ENCODE measurements around the gene ZNF407.

The ZNF407 gene

DNA sequence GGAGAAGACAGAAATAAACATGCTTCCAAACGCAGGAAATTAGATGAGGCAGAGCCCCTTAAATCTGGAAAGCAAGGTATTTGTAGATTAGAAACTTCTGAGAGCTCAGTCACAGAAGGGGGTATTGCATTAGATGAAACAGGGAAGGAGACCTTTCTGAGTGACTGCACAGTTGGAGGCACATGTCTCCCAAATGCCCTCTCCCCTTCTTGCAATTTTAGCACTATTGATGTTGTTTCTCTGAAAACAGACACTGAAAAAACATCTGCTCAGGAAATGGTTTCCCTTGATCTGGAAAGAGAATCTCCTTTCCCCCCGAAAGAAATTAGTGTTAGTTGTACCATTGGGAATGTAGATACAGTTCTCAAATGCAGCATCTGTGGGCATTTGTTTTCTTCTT is 33.5 kb downstream of the ZNF407 start:
- DNase-seq (ENCODE audit: low spot score) = no peak

DNA sequence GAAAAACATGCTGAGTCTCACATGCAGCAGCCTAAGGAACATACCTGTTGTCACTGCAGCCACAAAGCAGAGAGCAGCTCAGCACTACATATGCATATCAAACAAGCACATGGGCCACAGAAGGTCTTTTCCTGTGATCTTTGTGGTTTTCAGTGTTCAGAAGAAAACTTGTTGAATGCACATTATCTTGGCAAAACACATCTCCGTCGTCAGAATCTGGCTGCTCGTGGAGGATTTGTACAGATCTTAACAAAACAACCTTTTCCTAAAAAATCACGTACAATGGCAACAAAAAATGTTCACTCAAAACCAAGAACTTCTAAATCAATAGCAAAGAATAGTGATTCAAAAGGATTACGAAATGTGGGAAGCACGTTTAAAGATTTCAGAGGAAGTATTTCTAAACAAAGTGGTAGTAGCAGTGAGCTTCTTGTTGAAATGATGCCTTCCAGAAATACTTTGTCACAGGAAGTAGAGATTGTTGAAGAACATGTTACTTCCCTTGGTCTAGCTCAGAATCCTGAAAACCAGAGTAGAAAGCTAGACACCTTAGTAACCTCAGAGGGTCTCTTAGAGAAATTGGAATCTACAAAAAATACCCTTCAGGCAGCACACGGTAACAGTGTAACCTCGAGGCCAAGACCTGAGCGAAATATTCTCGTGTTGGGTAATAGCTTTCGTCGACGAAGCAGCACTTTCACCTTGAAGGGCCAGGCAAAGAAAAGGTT is 34.1 kb downstream of the ZNF407 start:
- no peak for DNase-seq (ENCODE audit: low spot score)

DNA sequence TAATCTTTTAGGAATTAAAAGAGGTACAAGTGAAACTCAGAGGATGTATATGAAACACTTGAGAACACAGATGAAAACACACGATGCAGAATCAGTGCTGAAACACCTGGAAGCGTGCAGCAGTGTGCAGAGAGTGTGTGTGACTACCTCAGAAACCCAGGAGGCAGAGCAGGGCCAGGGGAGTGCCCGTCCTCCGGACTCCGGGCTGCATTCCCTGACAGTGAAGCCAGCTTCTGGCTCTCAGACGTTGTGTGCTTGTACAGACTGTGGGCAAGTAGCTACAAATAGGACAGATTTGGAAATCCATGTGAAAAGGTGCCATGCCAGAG is 34.6 kb downstream of the ZNF407 start:
- no peak for DNase-seq (ENCODE audit: low spot score)

GRCh38 chr18:74632856-74633255 is 35.2 kb downstream of the ZNF407 start:
- DNase-seq (ENCODE audit: low spot score) = no peak

- no peak for DNase-seq (ENCODE audit: low spot score)
These were observed 36.1 kb downstream of the ZNF407 start for GRCh38 chr18:74633652-74634352.

DNA sequence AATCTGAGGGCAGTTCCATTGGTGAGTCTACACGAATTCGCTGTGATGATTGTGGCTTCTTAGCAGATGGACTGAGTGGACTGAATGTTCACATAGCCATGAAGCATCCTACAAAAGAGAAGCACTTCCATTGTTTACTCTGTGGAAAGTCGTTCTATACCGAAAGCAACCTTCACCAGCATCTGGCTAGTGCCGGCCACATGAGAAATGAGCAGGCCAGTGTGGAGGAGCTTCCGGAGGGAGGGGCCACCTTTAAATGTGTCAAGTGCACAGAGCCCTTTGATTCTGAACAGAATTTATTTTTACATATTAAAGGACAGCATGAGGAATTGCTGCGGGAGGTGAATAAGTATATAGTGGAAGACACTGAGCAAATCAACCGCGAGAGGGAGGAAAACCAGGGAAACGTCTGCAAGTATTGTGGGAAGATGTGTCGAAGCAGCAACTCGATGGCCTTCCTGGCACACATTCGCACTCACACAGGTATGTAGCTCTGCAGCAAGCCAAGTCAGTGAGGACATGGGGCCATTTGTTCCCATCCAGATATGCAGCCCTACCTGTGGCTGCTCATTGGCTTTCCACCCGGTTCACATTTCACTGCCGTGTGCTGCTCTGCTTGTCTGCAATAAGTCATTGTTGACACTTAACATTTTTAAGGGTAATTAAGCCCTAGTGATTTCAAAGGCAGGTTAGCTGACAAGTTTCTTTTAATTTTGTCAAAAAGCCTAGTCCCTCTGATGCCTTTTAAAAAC is 37.7 kb downstream of the ZNF407 start:
- no peak for DNase-seq (ENCODE audit: low spot score)

DNA sequence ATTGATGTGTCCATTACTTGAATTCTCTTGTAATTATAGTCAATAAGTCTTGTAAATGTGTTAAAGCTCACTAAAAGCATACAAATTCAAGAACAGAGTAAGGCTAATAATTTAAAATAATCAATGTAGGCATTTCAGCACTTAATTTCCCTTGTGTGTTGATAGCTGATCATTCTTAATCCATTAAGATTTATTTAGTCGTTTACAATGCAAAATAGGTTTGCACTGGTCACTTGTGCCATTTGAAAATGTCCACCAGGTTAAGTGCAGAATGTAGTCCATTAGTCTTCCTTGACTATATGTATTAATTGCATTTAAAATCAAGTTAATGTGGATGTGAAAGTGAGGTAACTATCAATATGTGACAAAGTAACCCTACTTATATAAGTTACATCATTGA is 39.4 kb downstream of the ZNF407 start:
- DNase-seq (ENCODE audit: low spot score) = no peak

DNA sequence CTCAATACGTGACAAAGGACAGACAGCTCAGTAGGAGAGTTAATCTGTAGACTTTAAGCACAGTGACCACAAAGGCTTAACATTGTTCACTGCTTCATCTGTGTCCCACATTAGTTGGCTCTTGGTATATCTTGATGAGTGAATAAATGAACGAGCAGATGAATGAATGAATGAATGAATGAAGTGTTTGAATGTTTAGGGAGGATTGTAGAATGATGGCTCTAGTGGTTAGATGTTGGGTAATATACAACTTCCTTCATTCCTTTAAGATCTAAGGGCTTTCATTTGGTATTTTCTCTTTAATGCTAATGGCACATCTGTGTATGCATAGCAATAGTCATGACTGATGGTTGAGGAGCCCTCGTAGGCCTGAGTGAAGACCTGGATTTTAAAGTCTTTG is 40.5 kb downstream of the ZNF407 start:
- DNase-seq (ENCODE audit: low spot score) = no peak

DNA sequence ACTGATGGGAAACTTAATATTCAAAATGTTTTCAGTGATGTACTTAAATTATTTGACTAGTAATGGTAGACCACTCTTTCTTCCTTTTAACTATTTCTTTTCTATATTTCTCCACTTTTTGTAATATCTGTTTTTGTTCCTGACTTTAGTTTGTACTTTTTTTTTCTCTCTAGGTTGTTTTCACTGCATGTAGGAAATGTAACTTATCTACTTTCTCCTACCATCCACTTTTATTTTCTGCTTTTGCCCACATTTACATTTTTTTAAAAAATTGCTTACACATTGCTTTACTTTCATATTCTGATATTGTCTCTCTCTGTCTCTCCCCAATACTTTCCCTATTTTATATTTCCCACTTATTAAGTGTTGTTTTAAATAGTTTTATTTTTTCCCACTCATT is 47.0 kb downstream of the ZNF407 start:
- no peak for DNase-seq (ENCODE audit: low spot score)

- no peak for DNase-seq (ENCODE audit: low spot score)
These were observed 48.0 kb downstream of the ZNF407 start for GRCh38 chr18:74645679-74646078.

DNA sequence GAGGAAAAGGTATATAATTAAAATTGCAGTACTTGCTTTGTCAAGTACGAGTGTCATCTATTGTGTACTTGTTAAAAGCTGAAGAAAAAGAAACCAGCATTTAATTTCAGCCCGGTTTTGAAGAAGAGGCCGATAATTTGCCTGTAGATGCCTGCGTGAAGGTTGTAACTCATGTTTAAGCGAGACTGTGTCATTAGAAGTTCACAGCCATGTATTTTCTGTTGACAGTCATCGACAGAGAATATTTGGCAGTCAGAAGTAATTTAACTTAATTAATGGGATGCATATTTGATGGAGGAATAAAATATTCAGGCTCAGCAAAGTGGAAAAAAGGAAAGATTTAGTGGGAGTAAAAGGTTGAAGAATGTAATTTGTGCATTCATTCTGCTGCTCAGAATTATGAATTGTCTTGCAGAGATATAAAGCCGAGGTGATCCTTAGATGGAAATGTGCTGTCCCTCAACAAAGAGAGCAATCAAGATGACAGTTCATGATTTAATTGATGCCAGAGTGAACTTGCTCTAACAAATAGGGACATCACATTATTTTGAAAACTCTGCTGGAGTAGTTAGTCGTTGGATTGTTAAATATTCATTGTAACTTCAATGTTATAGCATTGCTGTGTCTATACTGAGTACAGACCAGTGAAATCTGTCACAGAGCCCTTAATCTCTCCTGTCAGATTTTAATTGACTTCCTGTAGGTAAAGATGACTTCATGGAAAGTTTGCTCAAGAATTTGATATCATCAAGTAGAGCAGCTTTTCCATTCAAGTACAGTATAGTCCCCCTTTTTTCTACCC is 53.9 kb downstream of the ZNF407 start:
- DNase-seq (ENCODE audit: low spot score) = no peak

DNA sequence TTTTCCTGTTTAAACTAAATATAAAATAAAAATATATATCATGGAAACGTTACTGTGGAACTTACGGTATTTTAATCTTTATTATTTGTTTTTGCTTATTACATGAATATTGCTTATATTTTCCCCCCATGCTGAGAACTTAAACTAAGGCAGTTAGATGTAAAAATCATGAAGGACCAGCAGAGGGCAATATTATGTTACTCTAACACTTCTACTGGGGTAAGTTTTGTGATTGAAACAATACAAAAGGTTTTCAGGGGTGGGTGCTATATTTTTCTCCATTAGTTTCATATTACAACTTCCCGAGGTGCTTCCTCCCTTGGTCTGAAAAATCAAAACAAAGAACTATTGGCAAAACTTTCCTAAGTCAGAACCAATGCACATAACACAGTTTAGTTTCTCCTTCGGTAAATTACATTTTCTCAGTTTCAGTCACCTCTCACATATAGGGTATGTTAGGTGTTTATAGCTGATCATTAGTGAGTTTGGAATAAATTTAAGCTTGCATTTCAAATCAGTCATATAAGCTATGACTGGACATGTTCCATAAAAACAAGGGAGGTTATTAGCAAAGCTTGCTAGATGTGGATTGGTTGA is 54.8 kb downstream of the ZNF407 start:
- peak; percentile 17 for DNase-seq (ENCODE audit: low spot score)

GRCh38 chr18:74654638-74655037 is 57.0 kb downstream of the ZNF407 start:
- no peak for DNase-seq (ENCODE audit: low spot score)

GRCh38 chr18:74661008-74661407 is 63.3 kb downstream of the ZNF407 start:
- DNase-seq (ENCODE audit: low spot score) = no peak

GRCh38 chr18:74661691-74662090 is 64.0 kb downstream of the ZNF407 start:
- no peak for DNase-seq (ENCODE audit: low spot score)

GRCh38 chr18:74662622-74663021 is 65.0 kb downstream of the ZNF407 start:
- DNase-seq (ENCODE audit: low spot score) = no peak

DNA sequence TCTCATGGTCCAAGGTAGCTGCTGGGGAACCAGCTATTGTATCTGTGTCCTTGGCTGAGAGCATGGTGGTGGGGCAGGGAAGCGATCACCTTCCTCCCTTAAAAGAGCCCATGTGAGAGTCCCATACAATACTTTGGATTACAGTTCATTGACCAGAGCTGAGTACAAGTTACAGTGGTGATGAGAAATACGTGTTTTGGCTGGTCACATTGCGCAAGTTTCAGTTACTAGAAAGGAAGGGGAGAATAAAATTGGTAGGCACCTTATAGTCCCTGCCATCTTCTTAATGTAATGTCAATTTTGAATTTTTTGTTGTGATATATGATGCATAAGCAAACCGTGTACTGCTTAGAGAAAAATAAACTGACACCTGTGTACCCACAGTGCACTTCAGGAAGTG is 67.7 kb downstream of the ZNF407 start:
- DNase-seq (ENCODE audit: low spot score) = no peak

GRCh38 chr18:74665905-74666304 is 68.2 kb downstream of the ZNF407 start:
- no peak for DNase-seq (ENCODE audit: low spot score)

GRCh38 chr18:74669136-74669798 is 71.6 kb downstream of the ZNF407 start:
- DNase-seq (ENCODE audit: low spot score) = no peak

DNA sequence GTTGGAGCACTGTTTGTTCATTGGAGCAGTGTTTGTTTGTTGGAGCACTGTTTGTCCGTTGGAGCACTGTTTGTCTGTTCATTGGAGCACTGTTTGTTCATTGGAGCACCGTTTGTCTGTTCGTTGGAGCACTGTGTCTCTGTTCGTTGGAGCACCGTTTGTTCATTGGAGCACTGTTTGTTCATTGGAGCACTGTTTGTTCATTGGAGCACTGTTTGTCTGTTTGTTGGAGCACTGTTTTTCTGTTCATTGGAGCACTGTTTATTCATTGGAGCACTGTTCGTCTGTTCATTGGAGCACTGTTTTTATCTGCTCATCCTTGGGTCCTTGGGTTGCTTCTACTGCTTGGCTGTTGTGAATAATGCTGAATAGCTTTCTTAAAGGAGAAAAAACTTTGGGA is 74.7 kb downstream of the ZNF407 start:
- DNase-seq (ENCODE audit: low spot score) = no peak

GRCh38 chr18:74674487-74674886 is 76.8 kb downstream of the ZNF407 start:
- DNase-seq (ENCODE audit: low spot score) = no peak

Data from hematopoietic multipotent progenitor cell treated with erythropoietin and hydrocortisone succinate and interleukin-3 and kit ligand, for 17 days (in vitro differentiated cells).